ENCODE results near the gene LTO1.

LTO1 gene

GRCh38 chr11:69620683-69621290 is 54.4 kb downstream of the LTO1 start:
- DNase-seq (ENCODE audit: low read depth), result no peak
- TF ChIP-seq CTCF (IDR thresholded peaks at IDR 0.05; ENCODE audit: low read length, missing control alignments), result no peak

GRCh38 chr11:69618237-69618636 is 56.9 kb downstream of the LTO1 start:
- H3K4me3 ChIP-seq (replicated peaks; ENCODE audit: low read depth, low read length), result no peak overlapping the region
- no peak for TF ChIP-seq CTCF (IDR thresholded peaks at IDR 0.05; ENCODE audit: low read length, missing control alignments)
- DNase-seq (ENCODE audit: low read depth), result no peak

More at GRCh38 chr11:69620683-69621290, 54.4 kb downstream of the LTO1 start:
- no peak overlapping the region for H3K4me3 ChIP-seq (replicated peaks; ENCODE audit: low read depth, low read length)

GRCh38 chr11:69617682-69618081 is 57.5 kb downstream of the LTO1 start:
- TF ChIP-seq CTCF (IDR thresholded peaks at IDR 0.05; ENCODE audit: low read length, missing control alignments), result no peak
- no peak overlapping the region for H3K4me3 ChIP-seq (replicated peaks; ENCODE audit: low read depth, low read length)
- no peak for DNase-seq (ENCODE audit: low read depth)

- DNase-seq (ENCODE audit: low read depth), result no peak
- no peak for TF ChIP-seq CTCF (IDR thresholded peaks at IDR 0.05; ENCODE audit: low read length, missing control alignments)
- no peak overlapping the region for H3K4me3 ChIP-seq (replicated peaks; ENCODE audit: low read depth, low read length)
Measured at GRCh38 chr11:69617220-69617619, 57.9 kb downstream of the LTO1 start.
